ENCODE measurements around the gene SNN. TPM values are rescaled to one million over a fixed set of nuclear protein-coding genes. Genes with fewer than 3 reads are reported as not detected.

The SNN gene
- total and polyA plus RNA-seq, 9 of the 15 experiments (the other 6 are each of a cell fraction or from before 2014, with no cell fraction given): 0.07 to 2.9 (median 1.9) TPM

DNA sequence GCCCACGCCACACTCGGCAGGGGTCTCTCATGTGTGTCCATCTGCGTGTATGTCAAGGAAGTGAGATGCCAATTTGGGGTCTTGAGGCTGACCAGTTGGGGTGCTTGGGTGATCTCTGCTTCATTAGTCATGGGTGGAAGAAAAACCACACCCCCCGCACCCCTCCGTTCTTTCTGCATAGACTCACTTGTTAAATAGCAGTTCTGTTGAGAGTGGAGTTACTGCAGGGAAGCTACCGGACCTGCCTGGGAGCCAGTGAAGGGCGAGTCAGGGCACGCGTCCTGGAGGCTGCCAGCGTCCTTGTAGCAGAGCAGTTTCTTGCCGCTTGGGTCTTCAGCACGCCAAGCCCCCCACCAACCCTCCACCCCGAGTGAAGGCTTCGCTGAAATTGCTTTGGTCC is 8.5 kb downstream of the SNN start:
- FAIRE-seq (no peak), ATAC-seq (no peak), DNase-seq (ENCODE audit: extremely low read depth in 1 of 4, low spot score in 3 of 4) (no peak)
- POLR2A ChIA-PET: interaction anchor here (0.6 to 2.6 kb wide), 3 partner anchors 8 to 38 kb away, joined by 3 to 9 read pairs (median 5); partner anchors contain the start of gene SNN
- Histone ChIP-seq H3K27me3 (ENCODE audit: control insufficient read depth in 2 of 2, insufficient read depth in 2 of 2, low read length in 2 of 2) (no peaks in the 10 kb centered on the region), H3K9me1 (ENCODE audit: control insufficient read depth, insufficient read depth, low read length) (no peaks in the 10 kb centered on the region), H3K79me2 (ENCODE audit: control insufficient read depth, insufficient read depth, low read length) (no peaks in the 10 kb centered on the region), H2AFZ (ENCODE audit: low read depth, low read length) (no peak overlapping the region), H3K9me3 (replicated peaks; ENCODE audit: control insufficient read depth, insufficient read depth, low read depth, low read length) (no peaks in the 10 kb centered on the region), H3K9ac (ENCODE audit: insufficient read depth in 1 of 2, low read depth in 2 of 2, low read length in 2 of 2) (no peak overlapping the region), H3K4me2 (ENCODE audit: insufficient read depth, low read length) (no peak overlapping the region), H3K4me1 (replicated peaks in 1 of 2; ENCODE audit: control insufficient read depth in 2 of 2, insufficient read depth in 2 of 2, low read length in 2 of 2) (peaks cover 6 to 37% of the 10 kb centered on the region in 2 experiments; a peak in 4 of 5 replicates), H4K20me1 (replicated peaks; ENCODE audit: control insufficient read depth, insufficient read depth, low read length) (peaks cover 9% of the 10 kb centered on the region), H3K27ac (ENCODE audit: extremely low read depth, low read depth, low read length) (no peak overlapping the region), H3K36me3 (ENCODE audit: control insufficient read depth, insufficient read depth, low read length) (peaks cover 46% of the 10 kb centered on the region; the same call in 2 of the 3 replicates), H3K4me3 (no peak overlapping the region)
- TF ChIP-seq TEAD4 (IDR thresholded peaks at IDR 0.05; ENCODE audit: low read length) (no peak), TEAD4 (CRISPR knock-in tag; IDR thresholded peaks at IDR 0.05; ENCODE audit: borderline replicate concordance) (no peak), ZNF785 (CRISPR knock-in tag; IDR thresholded peaks at IDR 0.05) (no peak), ZNF174 (CRISPR knock-in tag; IDR thresholded peaks at IDR 0.05) (no peak), TCFL5 (CRISPR knock-in tag; conservative IDR thresholded peaks at IDR 0.05) (no peak)
- intact Hi-C loops (cut with micrococcal nuclease) (loop anchor here (10.0 kb wide), 1 partner anchor 138 kb away; no protein-coding TSS in a partner anchor), in situ Hi-C loops (cut with MboI) (no loop called here)
- WGBS (ENCODE audit: insufficient coverage, low coverage, missing lambda C conversion rate): 89% methylated on average over 14 of the region's 14 CpGs
- BruUV-seq (replicated peaks): no TSS peak
- CTCF ChIA-PET (ENCODE audit: low intra/inter-chr PET ratio): no interaction called here

DNA sequence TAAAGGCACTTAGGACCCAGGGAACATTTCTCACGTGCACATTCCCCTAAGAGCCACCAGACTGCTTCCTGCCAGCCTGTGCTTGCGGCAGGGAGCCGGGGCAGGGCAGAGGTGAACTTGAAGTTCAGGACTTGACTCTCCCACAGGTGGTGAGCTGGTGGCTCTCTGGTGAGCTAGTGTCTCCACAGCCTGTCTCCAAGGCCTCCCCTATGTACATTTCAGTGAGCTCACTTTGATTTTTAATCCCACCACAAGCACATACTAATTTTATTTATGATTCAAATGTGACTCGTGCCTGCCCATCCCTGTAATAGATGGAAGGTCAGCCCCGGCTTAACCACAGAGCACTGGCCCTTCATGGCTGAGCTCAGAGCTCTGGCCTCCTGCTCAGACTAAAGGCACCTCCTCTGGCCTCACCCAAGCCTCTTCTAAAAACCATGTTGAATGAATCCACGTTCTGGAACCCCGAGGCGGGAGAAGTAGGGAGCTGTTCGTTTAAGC is 9.2 kb downstream of the SNN start:
- TF ChIP-seq POLR2AphosphoS5 (IDR thresholded peaks at IDR 0.05; ENCODE audit: control insufficient read depth, insufficient read depth, low read depth, low read length) (peak; percentile 25; the same call in 1 of the 2 replicates), NFYB (IDR thresholded peaks at IDR 0.05; ENCODE audit: extremely low read depth, insufficient read length) (no peak)
- Histone ChIP-seq H3K4me3 (no peak overlapping the region), H3K27me3 (ENCODE audit: control insufficient read depth in 2 of 2, insufficient read depth in 2 of 2, low read length in 2 of 2) (no peaks in the 10 kb centered on the region), H2AFZ (ENCODE audit: low read depth, low read length) (no peak overlapping the region), H3K9me3 (replicated peaks; ENCODE audit: control insufficient read depth, insufficient read depth, low read depth, low read length) (no peaks in the 10 kb centered on the region), H4K20me1 (replicated peaks; ENCODE audit: control insufficient read depth, insufficient read depth, low read length) (peaks cover 9% of the 10 kb centered on the region), H3K9ac (ENCODE audit: insufficient read depth in 1 of 2, low read depth in 2 of 2, low read length in 2 of 2) (no peak overlapping the region), H3K79me2 (ENCODE audit: control insufficient read depth, insufficient read depth, low read length) (no peaks in the 10 kb centered on the region), H3K36me3 (ENCODE audit: control insufficient read depth, insufficient read depth, low read length) (peaks cover 53% of the 10 kb centered on the region; the same call in 2 of the 3 replicates), H3K9me1 (ENCODE audit: control insufficient read depth, insufficient read depth, low read length) (no peaks in the 10 kb centered on the region), H3K27ac (ENCODE audit: extremely low read depth, low read depth, low read length) (no peak overlapping the region), H3K4me2 (ENCODE audit: insufficient read depth, low read length) (no peak overlapping the region), H3K4me1 (replicated peaks in 1 of 2; ENCODE audit: control insufficient read depth in 2 of 2, insufficient read depth in 2 of 2, low read length in 2 of 2) (peaks cover 9 to 31% of the 10 kb centered on the region in 2 experiments; a peak in 4 of 5 replicates)
- in situ Hi-C loops (cut with MboI) (no loop called here), intact Hi-C loops (cut with micrococcal nuclease) (loop anchor here (10.0 kb wide), 1 partner anchor 137 kb away; no protein-coding TSS in a partner anchor)
- no TSS peak for BruUV-seq (replicated peaks)
- CTCF ChIA-PET (ENCODE audit: low intra/inter-chr PET ratio): no interaction called here
- DNase-seq (ENCODE audit: extremely low read depth in 1 of 4, low spot score in 3 of 4) (no peak), FAIRE-seq (no peak), ATAC-seq (no peak)
- 70% methylated on average over 9 of the region's 9 CpGs for WGBS (ENCODE audit: insufficient coverage, low coverage, missing lambda C conversion rate)
- POLR2A ChIA-PET: interaction anchor here (0.6 to 2.6 kb wide), 5 partner anchors 9 to 38 kb away, joined by 3 to 9 read pairs (median 4); partner anchors contain the start of gene SNN

Measured in K562 (cell line).